LNCAP (cell line): ENCODE results near the gene GGA3.

Experiments used
- CTCF ChIP-seq: fragments of 450-650 bp; IDR thresholded peaks from 2 replicates; pipeline ENCODE4 v1.5.1; 2017; ENCODE audit warnings: mild to moderate bottlenecking

Gene GGA3

GRCh38 chr17:75238684-75239191 is 22.7 kb downstream of the GGA3 start:
- TF ChIP-seq CTCF: peak; percentile 96

GRCh38 chr17:75238020-75238580 is 23.3 kb downstream of the GGA3 start:
- TF ChIP-seq CTCF: no peak

- TF ChIP-seq CTCF: no peak
Observed at GRCh38 chr17:75237100-75238014, 24.0 kb downstream of the GGA3 start.

- no peak for TF ChIP-seq CTCF
Observed at GRCh38 chr17:75232786-75233185, 28.6 kb downstream of the GGA3 start.

GRCh38 chr17:75231741-75232464 is 29.5 kb downstream of the GGA3 start:
- no peak for TF ChIP-seq CTCF

- TF ChIP-seq CTCF: no peak
Observed at GRCh38 chr17:75231071-75231470, 30.3 kb downstream of the GGA3 start.

GRCh38 chr17:75228847-75229246 is 32.6 kb downstream of the GGA3 start:
- TF ChIP-seq CTCF: no peak
